ENCODE data around the gene ALDH6A1.

DNA sequence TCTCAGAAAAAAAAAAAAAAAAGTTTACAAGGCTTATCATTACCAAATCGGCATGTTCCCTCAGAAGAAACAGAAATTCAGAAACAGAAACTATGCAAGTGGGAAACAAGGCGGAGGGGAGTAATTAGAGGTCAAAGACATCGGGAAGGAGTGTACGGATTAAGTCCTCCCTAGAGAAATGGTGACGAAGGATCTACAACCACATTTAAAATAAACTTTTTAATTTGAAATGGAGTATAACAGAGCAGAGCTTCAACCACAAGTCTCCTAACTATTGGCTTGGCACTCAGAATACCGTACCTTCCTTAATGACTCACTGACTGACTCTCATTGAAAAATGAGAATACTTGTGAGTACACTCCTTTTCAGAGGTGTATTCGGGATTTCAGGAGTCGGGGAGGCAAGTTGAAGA, 66.1 kb downstream of the ALDH6A1 start:
- TF ChIP-seq, protein P1, sequence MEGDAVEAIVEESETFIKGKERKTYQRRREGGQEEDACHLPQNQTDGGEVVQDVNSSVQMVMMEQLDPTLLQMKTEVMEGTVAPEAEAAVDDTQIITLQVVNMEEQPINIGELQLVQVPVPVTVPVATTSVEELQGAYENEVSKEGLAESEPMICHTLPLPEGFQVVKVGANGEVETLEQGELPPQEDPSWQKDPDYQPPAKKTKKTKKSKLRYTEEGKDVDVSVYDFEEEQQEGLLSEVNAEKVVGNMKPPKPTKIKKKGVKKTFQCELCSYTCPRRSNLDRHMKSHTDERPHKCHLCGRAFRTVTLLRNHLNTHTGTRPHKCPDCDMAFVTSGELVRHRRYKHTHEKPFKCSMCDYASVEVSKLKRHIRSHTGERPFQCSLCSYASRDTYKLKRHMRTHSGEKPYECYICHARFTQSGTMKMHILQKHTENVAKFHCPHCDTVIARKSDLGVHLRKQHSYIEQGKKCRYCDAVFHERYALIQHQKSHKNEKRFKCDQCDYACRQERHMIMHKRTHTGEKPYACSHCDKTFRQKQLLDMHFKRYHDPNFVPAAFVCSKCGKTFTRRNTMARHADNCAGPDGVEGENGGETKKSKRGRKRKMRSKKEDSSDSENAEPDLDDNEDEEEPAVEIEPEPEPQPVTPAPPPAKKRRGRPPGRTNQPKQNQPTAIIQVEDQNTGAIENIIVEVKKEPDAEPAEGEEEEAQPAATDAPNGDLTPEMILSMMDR (IDR thresholded peaks at IDR 0.05): no peak
- no peak for TF ChIP-seq POLR2A (IDR thresholded peaks at IDR 0.05)
